ENCODE data around the gene LAIR1.

Gene LAIR1

GRCh38 chr19:54335164-54335563 lies 29.6 kb downstream of the LAIR1 start:
- no peaks in the 10 kb centered on the region for H3K36me3 ChIP-seq (ENCODE audit: low read length)
- H3K9ac ChIP-seq (ENCODE audit: low read length) = no peak overlapping the region
- no peak overlapping the region for H3K4me3 ChIP-seq (ENCODE audit: insufficient read depth, low read length, poor library complexity, severe bottlenecking)
- no peak overlapping the region for H3K27ac ChIP-seq (ENCODE audit: low read depth, low read length)
- TF ChIP-seq EZH2phosphoT487 (conservative IDR thresholded peaks at IDR 0.05; ENCODE audit: low read length) (no peak), CTCF (IDR thresholded peaks at IDR 0.05; ENCODE audit: insufficient read depth, low read length, poor library complexity, severe bottlenecking) (no peak)
- no peaks in the 10 kb centered on the region for H4K20me1 ChIP-seq (ENCODE audit: low read depth, low read length)
- no peaks in the 10 kb centered on the region for H3K9me2 ChIP-seq (replicated peaks; ENCODE audit: insufficient read depth, low read length)
- H3K9me3 ChIP-seq (ENCODE audit: insufficient read depth, low read length) = no peaks in the 10 kb centered on the region
- no peaks in the 10 kb centered on the region for H3K27me3 ChIP-seq (ENCODE audit: low read length)
- H3F3A ChIP-seq (ENCODE audit: insufficient read depth) = no peaks in the 10 kb centered on the region
- no peak overlapping the region for H3K4me2 ChIP-seq (ENCODE audit: low read depth, low read length, poor library complexity, severe bottlenecking)
- H2AFZ ChIP-seq (ENCODE audit: low read depth, low read length, severe bottlenecking) = no peak overlapping the region
- H3K79me2 ChIP-seq (ENCODE audit: insufficient read depth, low read length) = no peaks in the 10 kb centered on the region

- H2AFZ ChIP-seq (ENCODE audit: low read depth, low read length, severe bottlenecking) = no peak overlapping the region
- TF ChIP-seq CTCF (IDR thresholded peaks at IDR 0.05; ENCODE audit: insufficient read depth, low read length, poor library complexity, severe bottlenecking) (no peak), EZH2phosphoT487 (conservative IDR thresholded peaks at IDR 0.05; ENCODE audit: low read length) (no peak)
- no peaks in the 10 kb centered on the region for H3F3A ChIP-seq (ENCODE audit: insufficient read depth)
- H3K79me2 ChIP-seq (ENCODE audit: insufficient read depth, low read length) = no peaks in the 10 kb centered on the region
- H3K4me2 ChIP-seq (ENCODE audit: low read depth, low read length, poor library complexity, severe bottlenecking) = no peak overlapping the region
- H3K36me3 ChIP-seq (ENCODE audit: low read length) = no peaks in the 10 kb centered on the region
- no peaks in the 10 kb centered on the region for H4K20me1 ChIP-seq (ENCODE audit: low read depth, low read length)
- H3K9me3 ChIP-seq (ENCODE audit: insufficient read depth, low read length) = no peaks in the 10 kb centered on the region
- H3K9ac ChIP-seq (ENCODE audit: low read length) = no peak overlapping the region
- no peaks in the 10 kb centered on the region for H3K27me3 ChIP-seq (ENCODE audit: low read length)
- no peaks in the 10 kb centered on the region for H3K9me2 ChIP-seq (replicated peaks; ENCODE audit: insufficient read depth, low read length)
- H3K27ac ChIP-seq (ENCODE audit: low read depth, low read length) = no peak overlapping the region
- no peak overlapping the region for H3K4me3 ChIP-seq (ENCODE audit: insufficient read depth, low read length, poor library complexity, severe bottlenecking)
Observed at GRCh38 chr19:54333586-54334298, 31.0 kb downstream of the LAIR1 start.

GRCh38 chr19:54332149-54332548 lies 32.6 kb downstream of the LAIR1 start:
- H3K9ac ChIP-seq (ENCODE audit: low read length) = no peak overlapping the region
- no peak for TF ChIP-seq EZH2phosphoT487 (conservative IDR thresholded peaks at IDR 0.05; ENCODE audit: low read length)
- TF ChIP-seq CTCF (IDR thresholded peaks at IDR 0.05; ENCODE audit: insufficient read depth, low read length, poor library complexity, severe bottlenecking) = no peak
- H3K9me2 ChIP-seq (replicated peaks; ENCODE audit: insufficient read depth, low read length) = no peaks in the 10 kb centered on the region
- H3K4me2 ChIP-seq (ENCODE audit: low read depth, low read length, poor library complexity, severe bottlenecking) = no peak overlapping the region
- no peaks in the 10 kb centered on the region for H3K9me3 ChIP-seq (ENCODE audit: insufficient read depth, low read length)
- H3F3A ChIP-seq (ENCODE audit: insufficient read depth) = no peaks in the 10 kb centered on the region
- H4K20me1 ChIP-seq (ENCODE audit: low read depth, low read length) = no peaks in the 10 kb centered on the region
- no peak overlapping the region for H3K4me3 ChIP-seq (ENCODE audit: insufficient read depth, low read length, poor library complexity, severe bottlenecking)
- H3K27ac ChIP-seq (ENCODE audit: low read depth, low read length) = no peak overlapping the region
- no peaks in the 10 kb centered on the region for H3K36me3 ChIP-seq (ENCODE audit: low read length)
- no peaks in the 10 kb centered on the region for H3K27me3 ChIP-seq (ENCODE audit: low read length)
- no peak overlapping the region for H2AFZ ChIP-seq (ENCODE audit: low read depth, low read length, severe bottlenecking)
- no peaks in the 10 kb centered on the region for H3K79me2 ChIP-seq (ENCODE audit: insufficient read depth, low read length)

Measured in SU-DHL-6 (cell line).